ENCODE measurements around the gene SLC13A2.
"Not testable (repeated sequence)": the region's sequence is repeated elsewhere in the genome, so short reads cannot be mapped to it uniquely, and the experiment has no call there.

SLC13A2 gene, protein sequence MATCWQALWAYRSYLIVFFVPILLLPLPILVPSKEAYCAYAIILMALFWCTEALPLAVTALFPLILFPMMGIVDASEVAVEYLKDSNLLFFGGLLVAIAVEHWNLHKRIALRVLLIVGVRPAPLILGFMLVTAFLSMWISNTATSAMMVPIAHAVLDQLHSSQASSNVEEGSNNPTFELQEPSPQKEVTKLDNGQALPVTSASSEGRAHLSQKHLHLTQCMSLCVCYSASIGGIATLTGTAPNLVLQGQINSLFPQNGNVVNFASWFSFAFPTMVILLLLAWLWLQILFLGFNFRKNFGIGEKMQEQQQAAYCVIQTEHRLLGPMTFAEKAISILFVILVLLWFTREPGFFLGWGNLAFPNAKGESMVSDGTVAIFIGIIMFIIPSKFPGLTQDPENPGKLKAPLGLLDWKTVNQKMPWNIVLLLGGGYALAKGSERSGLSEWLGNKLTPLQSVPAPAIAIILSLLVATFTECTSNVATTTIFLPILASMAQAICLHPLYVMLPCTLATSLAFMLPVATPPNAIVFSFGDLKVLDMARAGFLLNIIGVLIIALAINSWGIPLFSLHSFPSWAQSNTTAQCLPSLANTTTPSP

GRCh38 chr17:28473542-28473941 lies at the start of gene SLC13A2:
Gene SLC13A2, plus strand, starts transcription at chr17:28473644. Its CDS starts 69 bp downstream, at chr17:28473713.
- no peak for DNase-seq

DNA sequence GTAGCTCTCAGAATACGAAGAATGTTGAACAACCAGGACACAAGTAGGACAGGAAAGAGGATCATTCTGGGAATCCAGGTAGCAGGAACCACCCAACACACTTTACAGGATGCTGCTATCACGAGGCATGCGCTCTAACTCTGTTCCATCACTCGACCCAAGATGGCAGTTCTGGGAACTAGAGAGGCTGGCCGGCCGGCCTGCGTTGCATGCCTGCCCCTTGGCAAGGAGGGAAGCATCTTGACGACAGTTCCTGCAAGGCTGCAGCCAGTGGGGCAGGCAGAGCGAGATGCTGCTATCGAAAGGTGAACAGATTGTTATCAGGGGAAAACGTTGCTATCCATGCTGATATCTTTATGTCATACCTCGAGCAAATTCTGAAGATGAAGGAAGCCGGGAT lies 48.2 kb upstream of the SLC13A2 start:
- DNase-seq: no peak

- peak in 1 of 3 experiments; percentile 6 for DNase-seq
Observed at GRCh38 chr17:28426081-28426519, 47.3 kb upstream of the SLC13A2 start.

- peak; percentile 55 to 92 (median 59) for DNase-seq
Observed at GRCh38 chr17:28427371-28427770, 46.1 kb upstream of the SLC13A2 start.

DNA sequence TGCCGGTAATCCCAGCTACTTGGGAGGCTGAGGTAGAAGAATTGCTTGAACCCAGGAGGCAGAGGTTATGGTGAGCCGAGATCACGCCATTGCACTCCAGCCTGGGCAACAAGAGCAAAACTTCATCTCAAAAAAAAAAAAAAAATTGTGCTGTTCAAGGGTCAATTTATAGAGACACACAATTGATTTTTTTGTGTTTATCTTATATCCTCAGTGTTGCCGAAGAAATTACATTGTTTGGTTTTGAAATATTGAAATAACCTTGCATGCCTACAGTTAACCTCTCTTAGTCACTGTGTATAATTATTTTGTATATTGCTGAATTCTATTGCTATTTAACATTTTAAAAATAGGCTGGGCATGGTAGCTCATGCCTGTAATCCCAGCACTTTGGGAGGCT lies 45.5 kb upstream of the SLC13A2 start:
- peak in 1 of 3 experiments; percentile 46 for DNase-seq

DNA sequence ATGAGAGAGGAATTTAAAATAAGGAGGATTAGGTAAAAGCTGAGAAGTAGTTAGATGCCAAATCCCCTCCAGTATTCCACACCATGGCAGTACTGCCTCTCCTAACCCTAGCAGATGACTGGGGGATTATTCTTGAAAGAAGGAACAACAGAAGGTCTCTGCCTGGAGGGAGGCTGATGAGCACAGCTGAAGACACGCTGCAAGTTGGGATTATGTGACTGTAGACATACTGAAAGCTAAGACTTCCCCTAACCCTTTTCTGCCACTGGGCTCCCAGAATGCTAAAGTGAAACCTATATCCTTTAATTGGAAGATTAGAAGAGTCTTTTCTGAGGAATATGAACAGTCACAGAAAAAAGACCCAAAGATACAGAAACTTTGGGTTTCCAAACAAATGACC lies 39.7 kb upstream of the SLC13A2 start:
- no peak for DNase-seq

DNA sequence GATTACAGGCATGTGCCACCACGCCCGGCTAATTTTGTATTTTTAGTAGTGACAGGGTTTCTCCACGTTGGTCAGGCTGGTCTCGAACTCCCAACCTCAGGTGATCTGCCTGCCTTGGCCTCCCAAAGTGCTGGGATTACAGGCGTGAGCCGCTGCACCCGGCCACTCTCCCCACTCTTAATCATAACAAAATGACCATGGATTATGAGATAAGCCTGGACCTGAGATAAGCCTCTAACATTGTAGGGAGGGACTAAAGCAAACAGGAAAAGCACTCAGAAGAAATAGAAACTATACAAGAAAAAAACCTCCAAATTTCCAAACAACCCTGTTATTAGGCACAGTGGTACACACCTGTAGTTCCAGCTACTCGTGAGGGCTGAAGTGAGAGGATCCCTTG lies 39.1 kb upstream of the SLC13A2 start:
- DNase-seq: not testable (repeated sequence)

GRCh38 chr17:28443901-28444638 lies 29.4 kb upstream of the SLC13A2 start:
- DNase-seq: no peak

GRCh38 chr17:28446716-28447395 lies 26.6 kb upstream of the SLC13A2 start:
- DNase-seq: no peak

GRCh38 chr17:28447396-28447760 lies 26.1 kb upstream of the SLC13A2 start:
- DNase-seq: no peak

DNA sequence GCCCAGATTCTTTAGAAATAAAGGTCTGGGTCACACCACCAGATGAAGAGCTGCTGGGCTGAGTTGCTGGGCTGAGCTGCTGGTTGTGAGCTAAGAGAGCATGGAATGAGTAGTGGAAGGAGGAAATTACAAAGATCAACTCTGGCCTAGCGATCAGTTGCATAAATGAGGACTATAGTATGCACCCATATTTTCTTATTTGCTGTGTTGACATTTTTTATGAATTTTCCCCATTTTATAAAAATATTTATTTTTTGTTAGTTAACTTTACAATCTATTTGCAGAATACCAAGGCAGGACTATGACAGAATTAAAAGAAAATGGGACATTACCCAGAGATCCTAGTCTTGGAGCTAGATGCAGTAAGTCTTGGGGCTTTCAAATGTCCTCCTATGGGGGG lies 23.6 kb upstream of the SLC13A2 start:
- DNase-seq: no peak

DNA sequence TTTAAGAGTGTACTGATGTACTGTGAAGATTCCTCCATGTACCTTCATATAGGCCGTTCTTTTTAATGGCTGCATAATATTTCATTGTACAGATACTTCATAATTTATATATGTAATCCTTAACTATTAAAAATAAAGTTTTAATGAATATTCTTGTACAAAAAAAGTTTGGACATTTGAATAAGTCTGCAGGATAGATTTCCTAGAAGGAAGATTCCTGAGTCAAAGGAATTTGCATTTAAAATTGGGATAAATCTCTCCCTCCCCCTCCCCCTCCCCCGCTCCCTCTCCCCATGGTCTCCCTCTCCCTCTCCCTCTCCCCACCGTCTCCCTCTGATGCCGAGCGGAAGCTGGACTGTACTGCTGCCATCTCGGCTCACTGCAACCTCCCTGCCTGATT lies 15.6 kb upstream of the SLC13A2 start:
- DNase-seq: no peak

GRCh38 chr17:28458881-28459280 lies 14.6 kb upstream of the SLC13A2 start:
- not testable (repeated sequence) for DNase-seq

DNA sequence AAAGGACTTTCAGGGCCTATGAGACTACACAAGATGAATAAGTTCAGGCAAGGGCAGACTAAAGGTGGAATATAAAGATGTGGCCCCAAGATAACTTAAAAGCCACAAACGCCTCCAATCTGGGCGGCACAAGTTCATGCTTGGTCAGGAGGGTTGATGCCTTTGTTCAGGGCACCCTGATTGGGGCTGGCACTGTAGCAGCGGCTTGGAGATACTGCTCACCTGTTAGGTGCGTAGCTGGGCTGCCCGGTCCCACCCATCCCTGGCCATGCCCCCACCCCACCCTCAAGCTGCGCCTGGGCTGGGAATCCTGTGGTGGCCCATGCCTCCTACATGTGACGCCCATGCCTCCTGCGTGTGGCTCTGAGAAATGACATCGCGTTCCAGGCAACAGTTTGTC lies 12.5 kb upstream of the SLC13A2 start:
- no peak for DNase-seq

GRCh38 chr17:28466001-28466400 lies 7.4 kb upstream of the SLC13A2 start:
- no peak for DNase-seq

- peak in 1 of 3 experiments; percentile 30 for DNase-seq
Observed at GRCh38 chr17:28466521-28467048, 6.9 kb upstream of the SLC13A2 start.

DNA sequence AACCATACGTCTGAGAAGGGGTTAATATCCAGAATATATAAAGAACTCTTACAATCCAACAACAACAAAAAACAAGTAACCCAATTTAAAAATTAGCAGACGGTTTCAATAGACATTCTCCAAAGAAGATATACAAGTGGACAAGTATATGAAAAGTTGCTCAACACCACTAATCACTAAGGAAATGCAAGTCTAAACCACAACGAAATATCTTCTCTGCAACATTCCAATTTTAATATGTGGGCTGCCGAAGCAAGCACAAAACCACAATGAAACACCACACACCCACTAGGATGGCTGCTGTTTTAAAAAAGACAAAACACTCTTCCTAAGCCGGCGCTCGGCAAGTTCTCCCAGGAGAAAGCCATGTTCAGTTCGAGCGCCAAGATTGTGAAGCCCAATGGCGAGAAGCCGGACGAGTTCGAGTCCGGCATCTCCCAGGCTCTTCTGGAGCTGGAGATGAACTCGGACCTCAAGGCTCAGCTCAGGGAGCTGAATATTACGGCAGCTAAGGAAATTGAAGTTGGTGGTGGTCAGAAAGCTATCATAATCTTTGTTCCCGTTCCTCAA lies 5.9 kb upstream of the SLC13A2 start:
- peak in 1 of 3 experiments; percentile 21 for DNase-seq

DNA sequence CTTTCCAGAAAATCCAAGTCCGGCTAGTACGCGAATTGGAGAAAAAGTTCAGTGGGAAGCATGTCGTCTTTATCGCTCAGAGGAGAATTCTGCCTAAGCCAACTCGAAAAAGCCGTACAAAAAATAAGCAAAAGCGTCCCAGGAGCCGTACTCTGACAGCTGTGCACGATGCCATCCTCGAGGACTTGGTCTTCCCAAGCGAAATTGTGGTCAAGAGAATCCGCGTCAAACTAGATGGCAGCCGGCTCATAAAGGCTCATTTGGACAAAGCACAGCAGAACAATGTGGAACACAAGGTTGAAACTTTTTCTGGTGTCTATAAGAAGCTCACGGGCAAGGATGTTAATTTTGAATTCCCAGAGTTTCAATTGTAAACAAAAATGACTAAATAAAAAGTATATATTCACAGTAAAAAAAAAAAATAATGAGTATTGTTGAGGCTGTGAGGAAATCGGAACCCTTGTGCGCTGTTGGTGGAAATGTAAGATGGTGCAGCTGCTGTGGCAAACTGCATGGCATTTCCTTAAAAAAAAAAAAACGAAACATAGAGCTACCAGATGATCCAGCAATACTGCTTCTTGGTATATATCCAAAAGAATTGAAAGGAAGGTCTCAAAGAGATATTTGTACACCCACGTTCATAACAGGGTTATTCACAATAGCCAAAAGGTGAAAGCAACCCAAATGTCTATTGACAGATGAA lies 5.3 kb upstream of the SLC13A2 start:
- DNase-seq: not testable (repeated sequence)

DNA sequence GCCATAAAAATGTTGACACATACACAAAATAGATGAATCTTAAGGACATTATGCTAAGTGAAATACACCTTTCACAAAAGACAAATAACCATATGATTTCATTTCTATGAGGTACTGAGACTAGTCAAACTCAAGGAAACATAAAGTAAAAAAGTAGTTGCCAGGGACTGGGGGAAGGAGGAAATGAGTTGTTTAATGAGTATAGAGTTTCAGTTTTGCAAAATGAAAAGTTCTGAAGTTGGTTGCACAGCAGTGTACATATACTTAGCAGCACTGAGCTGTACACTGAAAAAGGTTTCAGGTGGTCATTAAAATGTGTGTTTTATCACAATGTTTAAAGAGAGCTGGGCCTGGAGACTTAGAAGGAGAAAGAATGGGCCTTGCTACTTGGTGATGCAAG lies 4.7 kb upstream of the SLC13A2 start:
- DNase-seq: no peak

DNA sequence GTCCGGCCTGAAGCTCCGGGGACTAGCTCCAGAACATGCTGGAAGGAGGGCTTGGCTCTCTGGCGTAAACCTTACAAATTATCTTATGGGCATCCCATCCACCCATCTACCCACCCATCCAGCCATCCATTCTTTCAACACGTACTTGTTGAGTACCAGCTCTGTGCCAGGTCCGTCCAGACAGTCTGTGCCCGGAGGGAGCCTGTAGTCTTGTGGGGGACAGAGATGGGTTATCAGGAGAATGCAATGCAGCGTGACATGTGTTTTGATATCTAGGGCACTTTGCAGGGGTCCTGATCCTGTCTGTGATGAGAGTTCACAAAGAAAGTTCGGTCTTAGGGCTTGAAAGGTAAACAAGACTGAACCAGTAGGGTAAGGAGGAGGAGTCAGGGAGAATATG lies 4.1 kb upstream of the SLC13A2 start:
- no peak for DNase-seq

GRCh38 chr17:28470266-28470913 lies 3.1 kb upstream of the SLC13A2 start:
- no peak for DNase-seq
